GM18517 (cell line): ENCODE measurements around the gene RPL13A.

Experiments used
- ATAC-seq: cut with Tn5 transposase; IDR thresholded peaks from one replicate; pipeline ENCODE4 v1.9.1; 2021; ENCODE audit warnings: mild to moderate bottlenecking, moderate library complexity; ENCODE audit not compliant: unreplicated experiment

RPL13A gene

GRCh38 chr19:49502866-49503581 lies 15.6 kb downstream of the RPL13A start:
- ATAC-seq: no peak

DNA sequence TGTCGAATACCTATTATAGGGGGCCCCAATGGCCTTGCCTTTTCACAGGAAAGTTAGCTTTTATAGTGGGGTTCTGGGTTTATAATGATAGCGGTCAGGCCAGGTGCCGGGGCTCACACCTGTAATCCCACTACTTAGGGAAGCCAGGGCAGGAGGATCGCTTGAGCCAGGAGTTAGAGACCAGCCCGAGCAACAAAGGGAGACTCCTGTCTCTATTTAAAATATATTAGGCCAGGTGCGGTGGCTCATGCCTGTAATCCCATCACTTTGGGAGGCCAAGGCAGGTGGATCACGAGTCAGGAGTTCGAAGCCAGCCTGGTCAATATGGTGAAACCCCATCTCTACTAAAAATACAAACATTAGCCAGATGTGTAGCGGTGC lies 16.2 kb downstream of the RPL13A start:
- no peak for ATAC-seq

DNA sequence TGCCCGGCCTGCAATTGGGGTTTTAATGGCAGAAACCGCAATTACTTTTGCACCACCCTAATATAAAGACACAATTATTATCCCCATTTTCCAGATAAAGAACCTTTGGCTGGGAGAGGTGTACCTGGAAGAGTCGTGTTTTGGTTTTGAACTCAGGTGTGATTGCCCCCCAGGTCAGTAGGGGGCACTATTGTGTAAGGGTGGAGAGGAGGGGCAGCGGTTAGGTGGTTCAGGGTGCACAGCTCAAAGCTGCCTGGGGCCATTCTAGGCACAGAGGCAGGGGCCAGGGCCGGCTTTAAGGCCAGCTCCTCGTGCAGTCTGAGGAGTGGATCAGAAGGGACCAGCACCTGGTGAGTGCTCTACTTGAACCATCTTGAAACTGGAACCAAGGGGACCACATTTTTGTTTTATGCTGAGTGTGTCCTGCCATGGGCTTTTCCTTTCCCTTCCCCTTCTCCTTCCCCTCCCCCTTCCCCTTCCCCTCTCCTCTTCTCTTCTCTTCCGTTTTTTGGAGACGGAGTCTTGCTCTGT lies 19.2 kb downstream of the RPL13A start:
- no peak for ATAC-seq

GRCh38 chr19:49507803-49508494 lies 20.5 kb downstream of the RPL13A start:
- no peak for ATAC-seq

GRCh38 chr19:49512970-49513745 lies 25.8 kb downstream of the RPL13A start:
- ATAC-seq: no peak

GRCh38 chr19:49513746-49514118 lies 26.3 kb downstream of the RPL13A start:
- no peak for ATAC-seq

DNA sequence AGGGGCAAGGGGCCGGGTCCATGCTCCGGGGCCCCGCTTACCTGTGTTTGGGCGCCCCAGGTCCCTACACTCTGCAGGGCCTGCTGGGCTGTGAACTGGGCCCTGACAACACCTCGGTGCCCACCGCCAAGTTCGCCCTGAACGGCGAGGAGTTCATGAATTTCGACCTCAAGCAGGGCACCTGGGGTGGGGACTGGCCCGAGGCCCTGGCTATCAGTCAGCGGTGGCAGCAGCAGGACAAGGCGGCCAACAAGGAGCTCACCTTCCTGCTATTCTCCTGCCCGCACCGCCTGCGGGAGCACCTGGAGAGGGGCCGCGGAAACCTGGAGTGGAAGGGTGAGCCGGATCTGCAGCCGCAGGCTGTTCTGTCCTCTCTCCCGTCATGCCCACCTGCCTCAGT lies 26.7 kb downstream of the RPL13A start:
- ATAC-seq: no peak

GRCh38 chr19:49515767-49516166 lies 28.4 kb downstream of the RPL13A start:
- ATAC-seq: no peak

- ATAC-seq: no peak
Observed at GRCh38 chr19:49518033-49518432, 30.6 kb downstream of the RPL13A start.

DNA sequence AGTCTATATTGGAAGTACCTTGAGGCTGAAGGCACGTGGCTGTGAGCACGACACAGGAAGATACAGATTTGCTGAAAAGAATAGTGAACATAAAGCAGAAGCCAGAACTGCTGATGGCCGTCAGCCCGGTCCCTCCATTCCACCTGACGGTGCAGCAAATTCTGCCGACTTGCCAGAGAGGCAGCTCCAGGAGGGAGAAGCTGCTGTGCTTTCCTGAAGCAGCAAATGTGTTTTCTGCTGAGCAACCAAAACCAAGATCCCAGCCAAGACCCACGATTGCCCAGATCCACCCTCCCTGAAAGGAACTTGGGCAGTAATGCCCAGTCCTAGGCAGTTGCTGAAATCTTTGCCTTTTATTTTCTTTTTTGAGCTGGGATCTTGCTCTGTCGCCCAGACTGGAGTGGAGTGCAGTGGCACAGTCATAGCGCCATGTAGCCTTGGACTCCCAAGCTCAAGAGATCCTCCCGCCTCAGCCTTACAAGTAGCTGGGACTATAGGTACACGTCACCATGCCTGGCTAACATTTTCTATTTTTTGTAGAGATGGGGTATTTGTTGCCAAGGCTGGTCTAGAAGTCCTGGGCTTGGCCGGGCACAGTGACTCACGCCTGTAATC lies 33.4 kb downstream of the RPL13A start:
- no peak for ATAC-seq

DNA sequence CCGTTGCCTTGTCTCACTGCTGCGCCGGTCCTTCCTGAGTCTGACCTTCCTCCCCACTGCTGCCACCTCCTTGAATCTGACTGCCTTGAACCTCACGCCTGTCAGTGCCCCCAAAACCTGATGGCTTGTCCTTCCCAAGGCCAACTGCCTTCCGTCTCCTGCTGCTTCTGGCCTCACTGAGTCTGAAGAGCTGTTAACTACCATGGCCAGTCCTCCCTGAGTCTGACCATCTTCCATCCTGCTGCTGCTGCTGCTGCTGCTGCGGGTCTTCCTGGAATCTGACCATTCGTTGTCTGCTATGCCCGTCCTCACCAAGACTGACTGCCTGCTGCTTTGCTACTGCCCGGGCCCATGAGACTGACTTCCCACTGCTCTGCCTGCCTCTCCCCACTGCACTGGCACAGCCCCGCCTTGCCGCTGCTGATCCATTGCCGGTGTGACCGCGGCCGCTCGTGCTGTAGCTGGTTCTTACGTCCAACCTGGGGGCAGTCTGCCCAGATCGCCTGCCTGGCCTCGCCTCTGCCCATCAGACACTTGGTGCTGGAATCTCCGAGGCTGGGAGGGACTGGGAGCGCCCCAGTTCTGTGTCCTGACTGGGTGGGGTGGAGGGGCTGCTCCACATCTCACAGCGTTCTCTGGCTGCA lies 37.5 kb downstream of the RPL13A start:
- no peak for ATAC-seq

DNA sequence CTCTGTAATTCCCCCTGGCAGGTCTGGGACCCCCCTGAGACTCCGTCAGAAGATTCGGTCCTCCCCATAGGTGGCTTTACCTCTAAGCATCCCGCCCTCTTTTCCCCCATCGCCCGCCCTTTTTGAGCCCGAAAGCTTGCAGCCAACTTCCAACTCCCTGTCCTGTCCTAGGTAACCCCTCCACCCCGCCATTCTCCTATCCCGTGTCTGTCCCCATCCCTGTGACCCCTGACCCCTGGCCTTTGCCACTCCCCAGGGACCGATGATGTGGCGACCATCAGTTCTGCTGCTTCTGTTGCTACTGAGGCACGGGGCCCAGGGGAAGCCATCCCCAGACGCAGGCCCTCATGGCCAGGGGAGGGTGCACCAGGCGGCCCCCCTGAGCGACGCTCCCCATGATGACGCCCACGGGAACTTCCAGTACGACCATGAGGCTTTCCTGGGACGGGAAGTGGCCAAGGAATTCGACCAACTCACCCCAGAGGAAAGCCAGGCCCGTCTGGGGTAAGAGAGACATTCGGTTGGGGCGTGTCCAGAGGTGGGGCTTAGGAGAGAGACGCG lies 40.9 kb downstream of the RPL13A start:
- no peak for ATAC-seq

DNA sequence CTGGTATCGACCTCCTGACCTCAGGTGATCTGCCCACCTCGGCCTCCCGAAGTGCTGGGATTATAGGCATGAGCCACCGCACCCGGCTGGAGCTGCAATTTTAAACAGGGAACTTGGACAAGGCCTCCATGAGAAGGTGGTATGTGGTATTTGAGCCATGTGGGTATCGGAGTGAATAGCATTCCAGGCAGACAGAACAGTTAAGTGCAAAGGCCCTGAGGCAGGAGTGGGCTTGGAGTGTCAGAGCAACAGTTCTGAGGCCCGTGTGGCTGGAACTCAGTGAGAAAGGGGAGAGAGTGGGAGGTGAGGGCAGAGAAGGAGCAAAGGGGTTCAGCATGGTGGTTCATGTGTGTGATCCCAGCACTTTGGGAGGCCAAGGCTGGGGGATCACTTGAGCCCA lies 43.3 kb downstream of the RPL13A start:
- no peak for ATAC-seq

GRCh38 chr19:49533551-49534488 lies 46.4 kb downstream of the RPL13A start:
- peak; percentile 57 for ATAC-seq

DNA sequence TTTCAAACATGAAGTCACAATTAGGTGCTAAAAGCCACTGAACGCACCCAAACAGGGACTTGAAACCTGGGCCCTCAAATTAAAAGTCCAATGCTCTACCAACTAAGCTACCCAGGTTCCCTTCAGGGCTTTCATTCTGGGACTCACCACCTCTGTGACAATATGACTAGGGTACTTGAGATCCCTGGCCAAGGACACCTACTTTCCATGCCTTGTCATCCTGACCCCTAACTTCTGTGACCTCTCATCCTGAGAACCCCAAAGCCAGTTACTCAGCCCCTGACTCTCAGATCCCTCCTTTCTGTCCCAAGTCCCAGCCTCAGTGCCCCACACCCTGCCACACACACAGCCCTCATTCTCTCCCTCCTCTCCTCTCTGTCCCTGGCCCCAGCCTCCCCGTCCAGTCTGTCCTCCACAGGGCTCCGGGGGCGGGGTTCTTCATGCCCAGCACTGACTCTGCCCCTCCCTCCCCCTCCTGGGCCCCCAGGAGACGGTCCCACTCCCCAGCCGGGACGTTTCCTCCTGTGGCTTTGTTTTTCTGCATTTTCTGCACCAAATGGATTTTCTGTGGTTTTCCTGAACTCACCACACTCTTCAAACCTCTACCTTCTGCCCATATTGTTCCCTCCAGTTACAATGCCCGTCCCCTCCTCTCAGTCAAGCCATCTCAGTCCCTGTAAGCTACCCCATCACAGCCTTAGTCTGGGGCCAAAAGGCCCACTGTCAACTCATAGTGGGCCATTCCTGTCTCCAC lies 47.4 kb downstream of the RPL13A start:
- ATAC-seq: no peak

GRCh38 chr19:49536921-49537462 lies 49.6 kb downstream of the RPL13A start:
- ATAC-seq: no peak

- ATAC-seq: no peak
Observed at GRCh38 chr19:49538643-49539042, 51.2 kb downstream of the RPL13A start.

GRCh38 chr19:49539192-49539952 lies 52.0 kb downstream of the RPL13A start:
- ATAC-seq: no peak
